H9 (cell line): Measurements from ENCODE around the gene VPS35L. TPM values are rescaled to one million over a fixed set of nuclear protein-coding genes. Genes with fewer than 3 reads are reported as not detected.

Experiments
- DNase-seq: peaks from one replicate; pipeline ENCODE4 v3.0.0-alpha.2; 2017
- H2AFZ ChIP-seq: one replicate; pipeline ENCODE4 v1.6.1; 2013; ENCODE audit warnings: mild to moderate bottlenecking, low read length, control low read depth, moderate library complexity
- H2AK5ac ChIP-seq: 2 replicates; pipeline ENCODE4 v1.6.1; 2013; ENCODE audit warnings: low read length, control low read depth, mixed read lengths; ENCODE audit not compliant: insufficient read length
- H2BK120ac ChIP-seq: one replicate; pipeline ENCODE4 v1.6.1; 2013; ENCODE audit warnings: low read depth, mild to moderate bottlenecking, low read length, control low read depth, inconsistent platforms; ENCODE audit not compliant: poor library complexity, severe bottlenecking
- H2BK12ac ChIP-seq: 2 replicates; pipeline ENCODE4 v1.6.1; 2013; ENCODE audit warnings: low read length, control low read depth, mixed read lengths, low read depth; ENCODE audit not compliant: insufficient read length
- H2BK15ac ChIP-seq: 2 replicates; pipeline ENCODE4 v1.6.1; 2013; ENCODE audit warnings: low read depth, low read length, control low read depth
- H2BK20ac ChIP-seq: one replicate; pipeline ENCODE4 v1.6.1; 2013; ENCODE audit warnings: low read depth, mild to moderate bottlenecking, low read length, control low read depth, inconsistent platforms; ENCODE audit not compliant: poor library complexity, severe bottlenecking
- H2BK5ac ChIP-seq: 2 replicates; pipeline ENCODE4 v1.6.1; 2013; ENCODE audit warnings: low read length, control low read depth, mixed read lengths; ENCODE audit not compliant: insufficient read length
- H3K14ac ChIP-seq: 2 replicates; pipeline ENCODE4 v1.6.1; 2013; ENCODE audit warnings: low read length, control low read depth; ENCODE audit not compliant: insufficient read depth
- H3K18ac ChIP-seq: 2 replicates; pipeline ENCODE4 v1.6.1; 2013; ENCODE audit warnings: low read depth, mild to moderate bottlenecking, mixed read lengths, low read length, control low read depth; ENCODE audit not compliant: insufficient read length
- H3K23ac ChIP-seq: 2 replicates; pipeline ENCODE4 v1.6.1; 2013; ENCODE audit warnings: low read length, control low read depth, mixed read lengths, low read depth; ENCODE audit not compliant: insufficient read length
- H3K23me2 ChIP-seq: 2 replicates; pipeline ENCODE4 v1.6.1; 2013; ENCODE audit warnings: low read depth, mild to moderate bottlenecking, mixed read lengths, low read length, control low read depth; ENCODE audit not compliant: insufficient read length, poor library complexity, severe bottlenecking
- H3K27ac ChIP-seq: 2 replicates; pipeline ENCODE4 v1.5.1; 2013; ENCODE audit warnings: low read length, control low read depth, mixed read lengths, low read depth; ENCODE audit not compliant: insufficient read length
- H3K27me3 ChIP-seq: 2 replicates; pipeline ENCODE4 v1.6.1; 2013; ENCODE audit warnings: low read length, control low read depth, inconsistent platforms; ENCODE audit not compliant: insufficient read depth
- H3K4ac ChIP-seq: 2 replicates; pipeline ENCODE4 v1.6.1; 2013; ENCODE audit warnings: low read depth, mild to moderate bottlenecking, control low read depth, inconsistent platforms, low read length, moderate library complexity
- H3K4me1 ChIP-seq: 2 replicates; pipeline ENCODE4 v1.6.1; 2013; ENCODE audit warnings: low read length, control low read depth, inconsistent platforms; ENCODE audit not compliant: insufficient read depth
- H3K4me2 ChIP-seq: 2 replicates; pipeline ENCODE4 v1.6.1; 2013; ENCODE audit warnings: low read length, control low read depth, mixed read lengths; ENCODE audit not compliant: insufficient read length, insufficient read depth
- H3K56ac ChIP-seq: 2 replicates; pipeline ENCODE4 v1.6.1; 2013; ENCODE audit warnings: low read depth, mild to moderate bottlenecking, mixed read lengths, low read length, control low read depth; ENCODE audit not compliant: insufficient read length
- H3K79me1 ChIP-seq: 2 replicates; pipeline ENCODE4 v1.6.1; 2013; ENCODE audit warnings: low read depth, mild to moderate bottlenecking, moderate library complexity, low read length, control low read depth, inconsistent platforms; ENCODE audit not compliant: insufficient read depth, poor library complexity, severe bottlenecking
- H3K79me2 ChIP-seq: 2 replicates; pipeline ENCODE4 v1.6.1; 2013; ENCODE audit warnings: low read length, control low read depth, inconsistent platforms; ENCODE audit not compliant: insufficient read depth
- H3K9ac ChIP-seq: 2 replicates; pipeline ENCODE4 v1.6.1; 2013; ENCODE audit warnings: low read length, control low read depth, mixed read lengths; ENCODE audit not compliant: insufficient read length; ENCODE audit errors: extremely low read depth
- H3K9me3 ChIP-seq: one replicate; pipeline ENCODE4 v1.6.1; 2013; ENCODE audit warnings: low read depth, low read length, inconsistent platforms; ENCODE audit not compliant: control insufficient read depth
- H3T11ph ChIP-seq: one replicate; pipeline ENCODE4 v1.6.1; 2013; ENCODE audit warnings: mild to moderate bottlenecking, low read length, control low read depth, inconsistent platforms
- H4K20me1 ChIP-seq: one replicate; pipeline ENCODE4 v1.6.1; 2013; ENCODE audit not compliant: control insufficient read depth, insufficient read length, insufficient read depth
- H4K5ac ChIP-seq: 2 replicates; pipeline ENCODE4 v1.6.1; 2013; ENCODE audit warnings: low read depth, mild to moderate bottlenecking, mixed read lengths, low read length, control low read depth; ENCODE audit not compliant: insufficient read length
- H4K8ac ChIP-seq: replicated peaks from 2 replicates; pipeline ENCODE4 v1.6.1; 2013; ENCODE audit warnings: low read length, control low read depth, mixed read lengths, low read depth; ENCODE audit not compliant: insufficient read length
- H4K91ac ChIP-seq: 2 replicates; pipeline ENCODE4 v1.6.1; 2013; ENCODE audit warnings: low read depth, mild to moderate bottlenecking, moderate library complexity, mixed read lengths, low read length, control low read depth; ENCODE audit not compliant: insufficient read length
- H3K27ac Mint-ChIP-seq, 3 experiments: 2 replicates in 2 of 3; 3 replicates in 1 of 3; pipeline ENCODE4 v1.8.0; 2020 to 2021; ENCODE audit warnings: mixed read lengths in 3 of 3, mild to moderate bottlenecking in 1 of 3, moderate library complexity in 1 of 3
- H3K27me3 Mint-ChIP-seq: 2 replicates; pipeline ENCODE4 v1.8.0; 2021; ENCODE audit warnings: low read depth, mild to moderate bottlenecking, moderate library complexity, mixed read lengths
- H3K36me3 Mint-ChIP-seq, 3 experiments: 2 replicates in 2 of 3; 3 replicates in 1 of 3; pipeline ENCODE4 v1.8.0; 2020 to 2021; ENCODE audit warnings: low read depth in 3 of 3, mixed read lengths in 3 of 3; ENCODE audit not compliant: insufficient read depth in 1 of 3
- H3K4me1 Mint-ChIP-seq, 2 experiments: 2 replicates each; pipeline ENCODE4 v1.8.0; 2020; ENCODE audit warnings: mixed read lengths in 2 of 2
- H3K4me3 Mint-ChIP-seq, 2 experiments: 2 replicates in 1 of 2; 3 replicates in 1 of 2; pipeline ENCODE4 v1.8.0; 2020 to 2021; ENCODE audit warnings: mild to moderate bottlenecking in 2 of 2, mixed read lengths in 2 of 2, moderate library complexity in 1 of 2
- H3K9me3 Mint-ChIP-seq, 2 experiments: 2 replicates in 1 of 2; 3 replicates in 1 of 2; pipeline ENCODE4 v1.8.0; 2020; ENCODE audit warnings: mild to moderate bottlenecking in 2 of 2, mixed read lengths in 2 of 2, moderate library complexity in 1 of 2
- CTCF ChIP-seq: fragments of 200-600 bp; sonication (generic); conservative IDR thresholded peaks from 3 replicates; pipeline ENCODE4 v1.8.0; 2021; ENCODE audit warnings: antibody characterized with exemption, mild to moderate bottlenecking
- whole genome bisulfite sequencing: extraction: QIAGEN DNeasy Blood & Tissue Kit; methylation state at CpG from one replicate; pipeline ENCODE4 v1.1.7; 2013; ENCODE audit warnings: missing lambda C conversion rate, low lambda C conversion rate, mixed read lengths; ENCODE audit not compliant: insufficient read length; ENCODE audit errors: extremely low coverage; 5-methylcytosine and 5-hydroxymethylcytosine counted together
- total RNA-seq: library from RNA; stranded (reverse); gene quantifications from 2 replicates; pipeline ENCODE4 v1.2.1, GENCODE V29; 2021

VPS35L gene
- total RNA-seq, 1 experiment from 2014 or later, result 58.4 TPM

GRCh38 chr16:19691161-19691711 lies 135.7 kb downstream of the VPS35L start:
- WGBS, result no CpG with 5 or more reads among the region's 14 CpGs
- H3K27ac Mint-ChIP-seq, result peak overlapping the region; percentile 74 to 88 (median 88); a peak in 4 of 7 replicates
- H2BK120ac ChIP-seq, result no peak overlapping the region

More at GRCh38 chr16:19691161-19691711, 135.7 kb downstream of the VPS35L start:
- no peaks in the 10 kb centered on the region for H3K27me3 Mint-ChIP-seq
- Histone ChIP-seq H4K20me1 (no peaks in the 10 kb centered on the region), H3K23me2 (no peaks in the 10 kb centered on the region), H2AFZ (no peak overlapping the region), H2BK15ac (no peak overlapping the region), H2AK5ac (no peak overlapping the region), H4K91ac (no peak overlapping the region), H3K79me1 (no peaks in the 10 kb centered on the region), H3K9me3 (no peaks in the 10 kb centered on the region), H3T11ph (no peak overlapping the region), H3K4me2 (no peak overlapping the region), H3K56ac (no peak overlapping the region), H3K23ac (no peak overlapping the region), H3K4me1 (no peaks in the 10 kb centered on the region), H3K18ac (no peak overlapping the region), H3K27ac (no peak overlapping the region), H3K9ac (no peak overlapping the region), H3K4ac (no peak overlapping the region), H2BK20ac (no peak overlapping the region), H4K5ac (no peak overlapping the region), H3K27me3 (no peaks in the 10 kb centered on the region), H2BK5ac (no peak overlapping the region), H2BK12ac (no peak overlapping the region), H3K79me2 (no peaks in the 10 kb centered on the region), H4K8ac (no peak overlapping the region), H3K14ac (no peak overlapping the region; the same call in 1 of the 2 replicates)
- no peak for DNase-seq
- no peaks in the 10 kb centered on the region for H3K9me3 Mint-ChIP-seq
- H3K4me3 Mint-ChIP-seq, result no peak overlapping the region
- peaks cover 4 to 10% of the 10 kb centered on the region in 2 experiments for H3K4me1 Mint-ChIP-seq
- H3K36me3 Mint-ChIP-seq, result peaks cover 14 to 56% (median 52%) of the 10 kb centered on the region in 3 experiments; a peak in 6 of 7 replicates
- TF ChIP-seq CTCF, result no peak
